H9 (cell line): Measurements from ENCODE around the gene ZNF365. TPM values are rescaled to one million over a fixed set of nuclear protein-coding genes. Genes with fewer than 3 reads are reported as not detected.

ENCODE experiments used
- DNase-seq: peaks from one replicate; pipeline ENCODE4 v3.0.0-alpha.2; 2017
- H2AFZ ChIP-seq: one replicate; pipeline ENCODE4 v1.6.1; 2013; ENCODE audit warnings: mild to moderate bottlenecking, low read length, control low read depth, moderate library complexity
- H2AK5ac ChIP-seq: 2 replicates; pipeline ENCODE4 v1.6.1; 2013; ENCODE audit warnings: low read length, control low read depth, mixed read lengths; ENCODE audit not compliant: insufficient read length
- H2BK120ac ChIP-seq: one replicate; pipeline ENCODE4 v1.6.1; 2013; ENCODE audit warnings: low read depth, mild to moderate bottlenecking, low read length, control low read depth, inconsistent platforms; ENCODE audit not compliant: poor library complexity, severe bottlenecking
- H2BK12ac ChIP-seq: 2 replicates; pipeline ENCODE4 v1.6.1; 2013; ENCODE audit warnings: low read length, control low read depth, mixed read lengths, low read depth; ENCODE audit not compliant: insufficient read length
- H2BK15ac ChIP-seq: 2 replicates; pipeline ENCODE4 v1.6.1; 2013; ENCODE audit warnings: low read depth, low read length, control low read depth
- H2BK20ac ChIP-seq: one replicate; pipeline ENCODE4 v1.6.1; 2013; ENCODE audit warnings: low read depth, mild to moderate bottlenecking, low read length, control low read depth, inconsistent platforms; ENCODE audit not compliant: poor library complexity, severe bottlenecking
- H2BK5ac ChIP-seq: 2 replicates; pipeline ENCODE4 v1.6.1; 2013; ENCODE audit warnings: low read length, control low read depth, mixed read lengths; ENCODE audit not compliant: insufficient read length
- H3K14ac ChIP-seq: 2 replicates; pipeline ENCODE4 v1.6.1; 2013; ENCODE audit warnings: low read length, control low read depth; ENCODE audit not compliant: insufficient read depth
- H3K18ac ChIP-seq: 2 replicates; pipeline ENCODE4 v1.6.1; 2013; ENCODE audit warnings: low read depth, mild to moderate bottlenecking, mixed read lengths, low read length, control low read depth; ENCODE audit not compliant: insufficient read length
- H3K23ac ChIP-seq: 2 replicates; pipeline ENCODE4 v1.6.1; 2013; ENCODE audit warnings: low read length, control low read depth, mixed read lengths, low read depth; ENCODE audit not compliant: insufficient read length
- H3K23me2 ChIP-seq: 2 replicates; pipeline ENCODE4 v1.6.1; 2013; ENCODE audit warnings: low read depth, mild to moderate bottlenecking, mixed read lengths, low read length, control low read depth; ENCODE audit not compliant: insufficient read length, poor library complexity, severe bottlenecking
- H3K27ac ChIP-seq: 2 replicates; pipeline ENCODE4 v1.5.1; 2013; ENCODE audit warnings: low read length, control low read depth, mixed read lengths, low read depth; ENCODE audit not compliant: insufficient read length
- H3K27me3 ChIP-seq: 2 replicates; pipeline ENCODE4 v1.6.1; 2013; ENCODE audit warnings: low read length, control low read depth, inconsistent platforms; ENCODE audit not compliant: insufficient read depth
- H3K4ac ChIP-seq: 2 replicates; pipeline ENCODE4 v1.6.1; 2013; ENCODE audit warnings: low read depth, mild to moderate bottlenecking, control low read depth, inconsistent platforms, low read length, moderate library complexity
- H3K4me1 ChIP-seq: 2 replicates; pipeline ENCODE4 v1.6.1; 2013; ENCODE audit warnings: low read length, control low read depth, inconsistent platforms; ENCODE audit not compliant: insufficient read depth
- H3K4me2 ChIP-seq: 2 replicates; pipeline ENCODE4 v1.6.1; 2013; ENCODE audit warnings: low read length, control low read depth, mixed read lengths; ENCODE audit not compliant: insufficient read length, insufficient read depth
- H3K56ac ChIP-seq: 2 replicates; pipeline ENCODE4 v1.6.1; 2013; ENCODE audit warnings: low read depth, mild to moderate bottlenecking, mixed read lengths, low read length, control low read depth; ENCODE audit not compliant: insufficient read length
- H3K79me1 ChIP-seq: 2 replicates; pipeline ENCODE4 v1.6.1; 2013; ENCODE audit warnings: low read depth, mild to moderate bottlenecking, moderate library complexity, low read length, control low read depth, inconsistent platforms; ENCODE audit not compliant: insufficient read depth, poor library complexity, severe bottlenecking
- H3K79me2 ChIP-seq: 2 replicates; pipeline ENCODE4 v1.6.1; 2013; ENCODE audit warnings: low read length, control low read depth, inconsistent platforms; ENCODE audit not compliant: insufficient read depth
- H3K9ac ChIP-seq: 2 replicates; pipeline ENCODE4 v1.6.1; 2013; ENCODE audit warnings: low read length, control low read depth, mixed read lengths; ENCODE audit not compliant: insufficient read length; ENCODE audit errors: extremely low read depth
- H3K9me3 ChIP-seq: one replicate; pipeline ENCODE4 v1.6.1; 2013; ENCODE audit warnings: low read depth, low read length, inconsistent platforms; ENCODE audit not compliant: control insufficient read depth
- H3T11ph ChIP-seq: one replicate; pipeline ENCODE4 v1.6.1; 2013; ENCODE audit warnings: mild to moderate bottlenecking, low read length, control low read depth, inconsistent platforms
- H4K20me1 ChIP-seq: one replicate; pipeline ENCODE4 v1.6.1; 2013; ENCODE audit not compliant: control insufficient read depth, insufficient read length, insufficient read depth
- H4K5ac ChIP-seq: 2 replicates; pipeline ENCODE4 v1.6.1; 2013; ENCODE audit warnings: low read depth, mild to moderate bottlenecking, mixed read lengths, low read length, control low read depth; ENCODE audit not compliant: insufficient read length
- H4K8ac ChIP-seq: replicated peaks from 2 replicates; pipeline ENCODE4 v1.6.1; 2013; ENCODE audit warnings: low read length, control low read depth, mixed read lengths, low read depth; ENCODE audit not compliant: insufficient read length
- H4K91ac ChIP-seq: 2 replicates; pipeline ENCODE4 v1.6.1; 2013; ENCODE audit warnings: low read depth, mild to moderate bottlenecking, moderate library complexity, mixed read lengths, low read length, control low read depth; ENCODE audit not compliant: insufficient read length
- H3K27ac Mint-ChIP-seq, 3 experiments: 2 replicates in 2 of 3; 3 replicates in 1 of 3; pipeline ENCODE4 v1.8.0; 2020 to 2021; ENCODE audit warnings: mixed read lengths in 3 of 3, mild to moderate bottlenecking in 1 of 3, moderate library complexity in 1 of 3
- H3K27me3 Mint-ChIP-seq: 2 replicates; pipeline ENCODE4 v1.8.0; 2021; ENCODE audit warnings: low read depth, mild to moderate bottlenecking, moderate library complexity, mixed read lengths
- H3K36me3 Mint-ChIP-seq, 3 experiments: 2 replicates in 2 of 3; 3 replicates in 1 of 3; pipeline ENCODE4 v1.8.0; 2020 to 2021; ENCODE audit warnings: low read depth in 3 of 3, mixed read lengths in 3 of 3; ENCODE audit not compliant: insufficient read depth in 1 of 3
- H3K4me1 Mint-ChIP-seq, 2 experiments: 2 replicates each; pipeline ENCODE4 v1.8.0; 2020; ENCODE audit warnings: mixed read lengths in 2 of 2
- H3K4me3 Mint-ChIP-seq, 2 experiments: 2 replicates in 1 of 2; 3 replicates in 1 of 2; pipeline ENCODE4 v1.8.0; 2020 to 2021; ENCODE audit warnings: mild to moderate bottlenecking in 2 of 2, mixed read lengths in 2 of 2, moderate library complexity in 1 of 2
- H3K9me3 Mint-ChIP-seq, 2 experiments: 2 replicates in 1 of 2; 3 replicates in 1 of 2; pipeline ENCODE4 v1.8.0; 2020; ENCODE audit warnings: mild to moderate bottlenecking in 2 of 2, mixed read lengths in 2 of 2, moderate library complexity in 1 of 2
- CTCF ChIP-seq: fragments of 200-600 bp; sonication (generic); conservative IDR thresholded peaks from 3 replicates; pipeline ENCODE4 v1.8.0; 2021; ENCODE audit warnings: antibody characterized with exemption, mild to moderate bottlenecking
- total RNA-seq: library from RNA; stranded (reverse); gene quantifications from 2 replicates; pipeline ENCODE4 v1.2.1, GENCODE V29; 2021

ZNF365 gene
- total RNA-seq, 1 experiment from 2014 or later: 0.59 TPM

GRCh38 chr10:62443866-62444265, 69.7 kb downstream of the ZNF365 start:
- no peaks in the 10 kb centered on the region for H3K36me3 Mint-ChIP-seq
- no peak for TF ChIP-seq CTCF

More at GRCh38 chr10:62443866-62444265, 69.7 kb downstream of the ZNF365 start:
- Histone ChIP-seq H3K4me2 (no peak overlapping the region), H2BK15ac (no peak overlapping the region), H3K79me1 (no peaks in the 10 kb centered on the region), H2AK5ac (no peak overlapping the region), H2BK120ac (no peak overlapping the region), H3K18ac (no peak overlapping the region), H2BK12ac (no peak overlapping the region), H4K91ac (no peak overlapping the region), H3K27ac (no peak overlapping the region), H3K9ac (no peak overlapping the region), H3K4ac (no peak overlapping the region), H4K5ac (no peak overlapping the region), H3T11ph (no peak overlapping the region), H3K56ac (no peak overlapping the region), H3K4me1 (0 out of 2 replicates have a peak, but pooled peaks cover 3% of the 10 kb centered on the region), H3K27me3 (no peaks in the 10 kb centered on the region), H3K14ac (no peak overlapping the region), H3K23ac (no peak overlapping the region), H3K9me3 (no peaks in the 10 kb centered on the region), H3K23me2 (no peaks in the 10 kb centered on the region), H2BK20ac (no peak overlapping the region), H3K79me2 (no peaks in the 10 kb centered on the region), H2AFZ (no peak overlapping the region), H4K20me1 (no peaks in the 10 kb centered on the region), H2BK5ac (no peak overlapping the region), H4K8ac (no peak overlapping the region)
- Mint-ChIP-seq H3K9me3 (peaks cover 0 to 4% of the 10 kb centered on the region in 2 experiments; a peak in 1 of 5 replicates), H3K27me3 (no peaks in the 10 kb centered on the region), H3K27ac (peak overlapping the region in 1 of 3 experiments; percentile 18; a peak in 1 of 7 replicates), H3K4me1 (peaks cover 14 to 20% of the 10 kb centered on the region in 2 experiments), H3K4me3 (0 out of 5 replicates have a peak overlapping the region, but pooled peaks of 1 of the 2 experiments have one; percentile 28)
- DNase-seq: no peak
